ENCODE results near the gene ACSF2.
"Not testable (repeated sequence)": the region's sequence is repeated elsewhere in the genome, so short reads cannot be mapped to it uniquely, and the experiment has no call there.

- TF ChIP-seq, protein P1, sequence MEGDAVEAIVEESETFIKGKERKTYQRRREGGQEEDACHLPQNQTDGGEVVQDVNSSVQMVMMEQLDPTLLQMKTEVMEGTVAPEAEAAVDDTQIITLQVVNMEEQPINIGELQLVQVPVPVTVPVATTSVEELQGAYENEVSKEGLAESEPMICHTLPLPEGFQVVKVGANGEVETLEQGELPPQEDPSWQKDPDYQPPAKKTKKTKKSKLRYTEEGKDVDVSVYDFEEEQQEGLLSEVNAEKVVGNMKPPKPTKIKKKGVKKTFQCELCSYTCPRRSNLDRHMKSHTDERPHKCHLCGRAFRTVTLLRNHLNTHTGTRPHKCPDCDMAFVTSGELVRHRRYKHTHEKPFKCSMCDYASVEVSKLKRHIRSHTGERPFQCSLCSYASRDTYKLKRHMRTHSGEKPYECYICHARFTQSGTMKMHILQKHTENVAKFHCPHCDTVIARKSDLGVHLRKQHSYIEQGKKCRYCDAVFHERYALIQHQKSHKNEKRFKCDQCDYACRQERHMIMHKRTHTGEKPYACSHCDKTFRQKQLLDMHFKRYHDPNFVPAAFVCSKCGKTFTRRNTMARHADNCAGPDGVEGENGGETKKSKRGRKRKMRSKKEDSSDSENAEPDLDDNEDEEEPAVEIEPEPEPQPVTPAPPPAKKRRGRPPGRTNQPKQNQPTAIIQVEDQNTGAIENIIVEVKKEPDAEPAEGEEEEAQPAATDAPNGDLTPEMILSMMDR (IDR thresholded peaks at IDR 0.05; ENCODE audit: insufficient read depth, low read length, poor library complexity, severe bottlenecking): not testable (repeated sequence)
- TF ChIP-seq EZH2phosphoT487 (conservative IDR thresholded peaks at IDR 0.05; ENCODE audit: low read length): not testable (repeated sequence)
Observed at GRCh38 chr17:50475775-50476544, 49.9 kb downstream of the ACSF2 start.

All from SU-DHL-6 (cell line).